OCI-LY7 (cell line): ENCODE data around the gene ST14.

Experiments
- EZH2phosphoT487 ChIP-seq: fragments of 200-600 bp; sonication (generic); IDR thresholded peaks from 2 replicates; pipeline ENCODE4 v1.6.1; 2018; ENCODE audit warnings: low read depth, borderline replicate concordance, mild to moderate bottlenecking, mixed run types, antibody characterized with exemption, low read length, moderate library complexity, mixed read lengths
- TF ChIP-seq, protein P1 (sequence below): fragments of 200-600 bp; sonication (generic); conservative IDR thresholded peaks from 2 replicates; pipeline ENCODE4 v1.5.1; 2014; ENCODE audit warnings: mild to moderate bottlenecking, antibody characterized with exemption, low read length, moderate library complexity, mixed read lengths

DNA sequence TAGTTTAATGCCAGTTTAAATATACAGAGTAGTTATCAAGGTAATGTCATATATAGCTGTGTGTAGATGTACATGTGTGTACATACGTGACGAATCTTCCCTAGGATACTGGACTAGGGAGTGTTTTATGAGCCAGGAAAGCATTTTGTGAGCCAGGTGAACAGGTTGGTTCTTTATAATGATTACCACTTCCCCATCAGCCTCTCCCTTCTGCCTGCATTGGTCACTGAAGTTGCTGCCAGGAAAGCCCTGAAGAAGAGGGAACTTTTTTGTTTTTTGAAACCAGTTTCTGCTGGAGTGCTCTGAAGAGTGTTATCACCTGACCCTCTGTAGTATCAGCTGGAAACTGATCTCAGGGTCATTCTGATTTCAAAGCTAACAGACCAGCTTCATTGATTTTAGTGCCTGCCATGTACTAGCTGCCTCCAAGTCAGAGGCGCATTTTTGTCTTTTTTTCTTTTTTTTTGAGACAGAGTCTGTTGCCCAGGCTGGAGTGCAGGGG, 14.2 kb upstream of the ST14 start:
- TF ChIP-seq, protein P1, sequence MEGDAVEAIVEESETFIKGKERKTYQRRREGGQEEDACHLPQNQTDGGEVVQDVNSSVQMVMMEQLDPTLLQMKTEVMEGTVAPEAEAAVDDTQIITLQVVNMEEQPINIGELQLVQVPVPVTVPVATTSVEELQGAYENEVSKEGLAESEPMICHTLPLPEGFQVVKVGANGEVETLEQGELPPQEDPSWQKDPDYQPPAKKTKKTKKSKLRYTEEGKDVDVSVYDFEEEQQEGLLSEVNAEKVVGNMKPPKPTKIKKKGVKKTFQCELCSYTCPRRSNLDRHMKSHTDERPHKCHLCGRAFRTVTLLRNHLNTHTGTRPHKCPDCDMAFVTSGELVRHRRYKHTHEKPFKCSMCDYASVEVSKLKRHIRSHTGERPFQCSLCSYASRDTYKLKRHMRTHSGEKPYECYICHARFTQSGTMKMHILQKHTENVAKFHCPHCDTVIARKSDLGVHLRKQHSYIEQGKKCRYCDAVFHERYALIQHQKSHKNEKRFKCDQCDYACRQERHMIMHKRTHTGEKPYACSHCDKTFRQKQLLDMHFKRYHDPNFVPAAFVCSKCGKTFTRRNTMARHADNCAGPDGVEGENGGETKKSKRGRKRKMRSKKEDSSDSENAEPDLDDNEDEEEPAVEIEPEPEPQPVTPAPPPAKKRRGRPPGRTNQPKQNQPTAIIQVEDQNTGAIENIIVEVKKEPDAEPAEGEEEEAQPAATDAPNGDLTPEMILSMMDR: no peak
- no peak for TF ChIP-seq EZH2phosphoT487
